ENCODE data around the gene POLG2. TPM values are rescaled to one million over a fixed set of nuclear protein-coding genes. Genes with fewer than 3 reads are reported as not detected.

The POLG2 gene
- total and polyA plus RNA-seq, 9 of the 15 experiments (the other 6 are each of a cell fraction or from before 2014, with no cell fraction given), result 13.4 to 44.8 (median 37.0) TPM

DNA sequence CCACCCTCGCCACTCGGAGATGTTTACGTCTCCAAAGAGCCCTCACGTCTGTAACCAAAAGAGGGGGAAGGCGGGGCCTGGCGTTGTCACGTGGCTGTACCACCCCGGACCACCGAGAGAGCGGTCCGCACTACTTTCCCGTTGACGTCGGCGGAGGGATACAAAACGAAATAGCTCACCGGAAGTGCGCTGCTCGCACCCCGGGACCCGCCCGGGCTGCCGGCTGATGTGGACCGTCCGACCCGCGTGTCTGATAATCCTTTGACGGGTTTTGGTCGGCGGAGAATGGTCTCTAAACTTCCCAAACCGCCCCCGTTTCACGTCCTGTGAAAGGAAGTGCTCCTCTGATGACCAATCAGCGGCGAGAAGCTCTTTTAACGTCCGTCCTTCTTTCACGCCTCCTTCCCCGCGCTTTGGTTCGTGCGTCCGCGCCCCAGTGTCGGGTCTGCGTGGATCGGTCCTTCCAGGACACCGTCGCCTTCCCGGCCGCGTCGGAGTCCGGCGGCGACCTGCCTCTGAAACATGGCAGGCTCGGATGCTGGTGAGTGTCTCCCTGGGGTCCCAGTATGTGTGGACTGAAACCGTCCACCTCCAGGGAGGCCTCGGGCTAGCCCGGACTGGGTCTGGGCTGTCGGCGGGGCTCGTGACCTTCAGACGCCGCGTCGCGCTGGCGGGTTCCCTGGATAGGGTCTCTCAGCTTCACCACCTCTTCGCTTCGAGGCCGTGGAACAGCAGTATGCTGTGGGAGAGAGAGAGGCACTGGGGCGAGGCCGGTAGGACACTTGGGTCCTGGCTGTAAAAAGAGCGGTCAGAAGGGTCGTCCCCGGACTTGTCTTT, 9.9 kb upstream of the POLG2 start, which contains the start of gene CEP95 (continued):
- TF ChIP-seq, protein P1, sequence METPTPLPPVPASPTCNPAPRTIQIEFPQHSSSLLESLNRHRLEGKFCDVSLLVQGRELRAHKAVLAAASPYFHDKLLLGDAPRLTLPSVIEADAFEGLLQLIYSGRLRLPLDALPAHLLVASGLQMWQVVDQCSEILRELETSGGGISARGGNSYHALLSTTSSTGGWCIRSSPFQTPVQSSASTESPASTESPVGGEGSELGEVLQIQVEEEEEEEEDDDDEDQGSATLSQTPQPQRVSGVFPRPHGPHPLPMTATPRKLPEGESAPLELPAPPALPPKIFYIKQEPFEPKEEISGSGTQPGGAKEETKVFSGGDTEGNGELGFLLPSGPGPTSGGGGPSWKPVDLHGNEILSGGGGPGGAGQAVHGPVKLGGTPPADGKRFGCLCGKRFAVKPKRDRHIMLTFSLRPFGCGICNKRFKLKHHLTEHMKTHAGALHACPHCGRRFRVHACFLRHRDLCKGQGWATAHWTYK (CRISPR knock-in tag; IDR thresholded peaks at IDR 0.05), result no peak
- TF ChIP-seq FOXM1 (IDR thresholded peaks at IDR 0.05; ENCODE audit: low read depth) (peak; percentile 45; the same call in 1 of the 2 replicates), FOXM1 (CRISPR knock-in tag; IDR thresholded peaks at IDR 0.05; ENCODE audit: low read depth) (no peak; the same call in 1 of the 2 replicates), SNIP1 (IDR thresholded peaks at IDR 0.05; ENCODE audit: low read depth) (no peak), MTA1 (IDR thresholded peaks at IDR 0.05; ENCODE audit: borderline replicate concordance) (peak; percentile 71), ZEB2 (IDR thresholded peaks at IDR 0.05) (no peak), TGIF2 (CRISPR knock-in tag; IDR thresholded peaks at IDR 0.05) (no peak), CSDE1 (IDR thresholded peaks at IDR 0.05) (no peak), BMI1 (IDR thresholded peaks at IDR 0.05; ENCODE audit: low read length) (0 out of 2 replicates have a peak, but pooled peaks have one; percentile 23), MTA2 (IDR thresholded peaks at IDR 0.05; ENCODE audit: low read depth) (no peak), STAG1 (CRISPR knock-in tag; IDR thresholded peaks at IDR 0.05; ENCODE audit: borderline replicate concordance) (peak; percentile 37; the same call in 1 of the 2 replicates), ZNF197 (CRISPR knock-in tag; IDR thresholded peaks at IDR 0.05; ENCODE audit: low read depth) (no peak), ILK (tag; IDR thresholded peaks at IDR 0.05; ENCODE audit: borderline replicate concordance, low read depth) (no peak), DPF2 (IDR thresholded peaks at IDR 0.05) (peak; percentile 52), ADNP (tag; IDR thresholded peaks at IDR 0.05) (no peak), TEAD4 (IDR thresholded peaks at IDR 0.05; ENCODE audit: low read length) (no peak), TEAD4 (CRISPR knock-in tag; IDR thresholded peaks at IDR 0.05; ENCODE audit: borderline replicate concordance) (no peak), MBD2 (IDR thresholded peaks at IDR 0.05; ENCODE audit: borderline replicate concordance, low read depth) (no peak; the same call in 1 of the 2 replicates), ZKSCAN8 (CRISPR knock-in tag; IDR thresholded peaks at IDR 0.05) (no peak)
- TF ChIP-seq, protein P2, sequence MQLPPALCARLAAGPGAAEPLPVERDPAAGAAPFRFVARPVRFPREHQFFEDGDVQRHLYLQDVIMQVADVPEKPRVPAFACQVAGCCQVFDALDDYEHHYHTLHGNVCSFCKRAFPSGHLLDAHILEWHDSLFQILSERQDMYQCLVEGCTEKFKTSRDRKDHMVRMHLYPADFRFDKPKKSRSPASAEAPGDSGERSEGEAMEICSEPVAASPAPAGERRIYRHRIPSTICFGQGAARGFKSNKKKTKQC (CRISPR knock-in tag; IDR thresholded peaks at IDR 0.05), result peak; percentile 45; the same call in 1 of the 2 replicates
- TF ChIP-seq, protein P3, sequence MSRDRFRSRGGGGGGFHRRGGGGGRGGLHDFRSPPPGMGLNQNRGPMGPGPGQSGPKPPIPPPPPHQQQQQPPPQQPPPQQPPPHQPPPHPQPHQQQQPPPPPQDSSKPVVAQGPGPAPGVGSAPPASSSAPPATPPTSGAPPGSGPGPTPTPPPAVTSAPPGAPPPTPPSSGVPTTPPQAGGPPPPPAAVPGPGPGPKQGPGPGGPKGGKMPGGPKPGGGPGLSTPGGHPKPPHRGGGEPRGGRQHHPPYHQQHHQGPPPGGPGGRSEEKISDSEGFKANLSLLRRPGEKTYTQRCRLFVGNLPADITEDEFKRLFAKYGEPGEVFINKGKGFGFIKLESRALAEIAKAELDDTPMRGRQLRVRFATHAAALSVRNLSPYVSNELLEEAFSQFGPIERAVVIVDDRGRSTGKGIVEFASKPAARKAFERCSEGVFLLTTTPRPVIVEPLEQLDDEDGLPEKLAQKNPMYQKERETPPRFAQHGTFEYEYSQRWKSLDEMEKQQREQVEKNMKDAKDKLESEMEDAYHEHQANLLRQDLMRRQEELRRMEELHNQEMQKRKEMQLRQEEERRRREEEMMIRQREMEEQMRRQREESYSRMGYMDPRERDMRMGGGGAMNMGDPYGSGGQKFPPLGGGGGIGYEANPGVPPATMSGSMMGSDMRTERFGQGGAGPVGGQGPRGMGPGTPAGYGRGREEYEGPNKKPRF (IDR thresholded peaks at IDR 0.05; ENCODE audit: low read depth, low read length), result no peak
- TF ChIP-seq, protein P4, sequence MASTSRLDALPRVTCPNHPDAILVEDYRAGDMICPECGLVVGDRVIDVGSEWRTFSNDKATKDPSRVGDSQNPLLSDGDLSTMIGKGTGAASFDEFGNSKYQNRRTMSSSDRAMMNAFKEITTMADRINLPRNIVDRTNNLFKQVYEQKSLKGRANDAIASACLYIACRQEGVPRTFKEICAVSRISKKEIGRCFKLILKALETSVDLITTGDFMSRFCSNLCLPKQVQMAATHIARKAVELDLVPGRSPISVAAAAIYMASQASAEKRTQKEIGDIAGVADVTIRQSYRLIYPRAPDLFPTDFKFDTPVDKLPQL (IDR thresholded peaks at IDR 0.05; ENCODE audit: extremely low read depth, insufficient read length), result no peak
- TF ChIP-seq, protein P5, sequence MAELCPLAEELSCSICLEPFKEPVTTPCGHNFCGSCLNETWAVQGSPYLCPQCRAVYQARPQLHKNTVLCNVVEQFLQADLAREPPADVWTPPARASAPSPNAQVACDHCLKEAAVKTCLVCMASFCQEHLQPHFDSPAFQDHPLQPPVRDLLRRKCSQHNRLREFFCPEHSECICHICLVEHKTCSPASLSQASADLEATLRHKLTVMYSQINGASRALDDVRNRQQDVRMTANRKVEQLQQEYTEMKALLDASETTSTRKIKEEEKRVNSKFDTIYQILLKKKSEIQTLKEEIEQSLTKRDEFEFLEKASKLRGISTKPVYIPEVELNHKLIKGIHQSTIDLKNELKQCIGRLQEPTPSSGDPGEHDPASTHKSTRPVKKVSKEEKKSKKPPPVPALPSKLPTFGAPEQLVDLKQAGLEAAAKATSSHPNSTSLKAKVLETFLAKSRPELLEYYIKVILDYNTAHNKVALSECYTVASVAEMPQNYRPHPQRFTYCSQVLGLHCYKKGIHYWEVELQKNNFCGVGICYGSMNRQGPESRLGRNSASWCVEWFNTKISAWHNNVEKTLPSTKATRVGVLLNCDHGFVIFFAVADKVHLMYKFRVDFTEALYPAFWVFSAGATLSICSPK (IDR thresholded peaks at IDR 0.05; ENCODE audit: borderline replicate concordance), result no peak
